Measurements from ENCODE around the gene DUSP9.

Gene DUSP9

GRCh38 chrX:153622661-153623309 lies 24.2 kb upstream of the DUSP9 start:
- no peak for DNase-seq

- DNase-seq: no peak
These were observed 23.5 kb upstream of the DUSP9 start for GRCh38 chrX:153623310-153624029.

GRCh38 chrX:153624196-153625091 lies 22.6 kb upstream of the DUSP9 start:
- no peak for DNase-seq

- no peak for DNase-seq
These were observed 21.6 kb upstream of the DUSP9 start for GRCh38 chrX:153625271-153626024.

- DNase-seq: no peak
These were observed 20.9 kb upstream of the DUSP9 start for GRCh38 chrX:153626025-153626633.

GRCh38 chrX:153626863-153627674 lies 19.9 kb upstream of the DUSP9 start:
- DNase-seq: no peak

- DNase-seq: no peak
These were observed 19.3 kb upstream of the DUSP9 start for GRCh38 chrX:153627675-153628111.

- no peak for DNase-seq
These were observed 18.9 kb upstream of the DUSP9 start for GRCh38 chrX:153628129-153628528.

- no peak for DNase-seq
These were observed 18.3 kb upstream of the DUSP9 start for GRCh38 chrX:153628665-153629064.

- DNase-seq: no peak
These were observed 15.7 kb upstream of the DUSP9 start for GRCh38 chrX:153631346-153631745.

GRCh38 chrX:153631907-153632594 lies 15.0 kb upstream of the DUSP9 start:
- no peak for DNase-seq

GRCh38 chrX:153632595-153632946 lies 14.4 kb upstream of the DUSP9 start:
- no peak for DNase-seq

GRCh38 chrX:153633048-153633447 lies 14.0 kb upstream of the DUSP9 start:
- DNase-seq: no peak

- DNase-seq: no peak
These were observed 13.3 kb upstream of the DUSP9 start for GRCh38 chrX:153633607-153634180.

GRCh38 chrX:153634236-153634635 lies 12.8 kb upstream of the DUSP9 start:
- DNase-seq: no peak

- no peak for DNase-seq
These were observed 12.2 kb upstream of the DUSP9 start for GRCh38 chrX:153634832-153635231.

GRCh38 chrX:153635388-153635787 lies 11.6 kb upstream of the DUSP9 start:
- DNase-seq: no peak

- DNase-seq: no peak
These were observed 11.0 kb upstream of the DUSP9 start for GRCh38 chrX:153635788-153636668.

GRCh38 chrX:153636716-153637115 lies 10.3 kb upstream of the DUSP9 start:
- DNase-seq: no peak

Data from eye (tissue), 1 donor.